Measurements from ENCODE around the gene SLC35G1. TPM values are rescaled to one million over a fixed set of nuclear protein-coding genes. Genes with fewer than 3 reads are reported as not detected.

The SLC35G1 gene
- total RNA-seq, 4 donors from 2014 or later: 21.1 to 69.7 (median 68.3) TPM; not detected in 1

GRCh38 chr10:93865794-93866425 lies 27.9 kb upstream of the SLC35G1 start:
- no peaks in the 10 kb centered on the region for H3K27me3 ChIP-seq
- H3K9me3 ChIP-seq: no peaks in the 10 kb centered on the region
- H3K4me3 ChIP-seq: no peak overlapping the region
- no peak overlapping the region for H3K27ac ChIP-seq
- no peak for TF ChIP-seq POLR2A (IDR thresholded peaks at IDR 0.05)
- TF ChIP-seq CTCF (IDR thresholded peaks at IDR 0.05): no peak
- H3K36me3 ChIP-seq: no peaks in the 10 kb centered on the region
- DNase-seq: no peak
- no peaks in the 10 kb centered on the region for H3K4me1 ChIP-seq

- TF ChIP-seq POLR2A (IDR thresholded peaks at IDR 0.05) (no peak), CTCF (IDR thresholded peaks at IDR 0.05) (no peak)
- H3K27me3 ChIP-seq: no peaks in the 10 kb centered on the region
- H3K4me1 ChIP-seq: no peaks in the 10 kb centered on the region
- H3K9me3 ChIP-seq: no peaks in the 10 kb centered on the region
- no peak for DNase-seq
- no peak overlapping the region for H3K4me3 ChIP-seq
- H3K27ac ChIP-seq: no peak overlapping the region
- no peaks in the 10 kb centered on the region for H3K36me3 ChIP-seq
These were observed 26.3 kb upstream of the SLC35G1 start for GRCh38 chr10:93867525-93867924.

GRCh38 chr10:93871671-93872204 lies 22.0 kb upstream of the SLC35G1 start:
- no peaks in the 10 kb centered on the region for H3K9me3 ChIP-seq
- no peaks in the 10 kb centered on the region for H3K36me3 ChIP-seq
- no peak overlapping the region for H3K4me3 ChIP-seq
- DNase-seq: peak in 1 of 3 donors; percentile 58
- no peak for TF ChIP-seq POLR2A (IDR thresholded peaks at IDR 0.05)
- no peak for TF ChIP-seq CTCF (IDR thresholded peaks at IDR 0.05)
- no peaks in the 10 kb centered on the region for H3K27me3 ChIP-seq
- H3K4me1 ChIP-seq: peaks cover 0 to 8% (median 0%) of the 10 kb centered on the region in 4 donors
- H3K27ac ChIP-seq: peak overlapping the region in 2 of 4 donors; percentile 54 to 80

GRCh38 chr10:93872375-93873158 lies 21.2 kb upstream of the SLC35G1 start:
- H3K4me1 ChIP-seq: peaks cover 0 to 8% (median 0%) of the 10 kb centered on the region in 4 donors
- peak overlapping the region in 1 of 4 donors; percentile 80 for H3K27ac ChIP-seq
- no peak overlapping the region for H3K4me3 ChIP-seq
- no peaks in the 10 kb centered on the region for H3K36me3 ChIP-seq
- TF ChIP-seq POLR2A (IDR thresholded peaks at IDR 0.05) (no peak), CTCF (IDR thresholded peaks at IDR 0.05) (no peak)
- H3K9me3 ChIP-seq: no peaks in the 10 kb centered on the region
- H3K27me3 ChIP-seq: no peaks in the 10 kb centered on the region
- no peak for DNase-seq

GRCh38 chr10:93873420-93874115 lies 20.2 kb upstream of the SLC35G1 start:
- Histone ChIP-seq H3K9me3 (no peaks in the 10 kb centered on the region), H3K4me3 (no peak overlapping the region), H3K4me1 (peaks cover 0 to 8% (median 0%) of the 10 kb centered on the region in 4 donors), H3K27me3 (no peaks in the 10 kb centered on the region), H3K36me3 (no peaks in the 10 kb centered on the region), H3K27ac (no peak overlapping the region)
- DNase-seq: no peak
- TF ChIP-seq POLR2A (IDR thresholded peaks at IDR 0.05) (no peak), CTCF (IDR thresholded peaks at IDR 0.05) (no peak)
